Stimulated activated CD4-positive, alpha-beta T cell treated with anti-CD3 and anti-CD28 coated beads, Interleukin-4, amount 100 ng/mL, for 4 hours (primary cell): ENCODE data around the gene NME3.

Experiments
- DNase-seq, 2 experiments: peaks; one replicate each; pipeline ENCODE4 v3.0.0-alpha.2; 2020

NME3 gene

GRCh38 chr16:1793578-1794220 is 22.4 kb upstream of the NME3 start, which contains the start of gene IGFALS:
TSS of gene IGFALS (minus strand) at chr16:1793705. CDS start at chr16:1793652, 53 bp downstream.
- no peak for DNase-seq

DNA sequence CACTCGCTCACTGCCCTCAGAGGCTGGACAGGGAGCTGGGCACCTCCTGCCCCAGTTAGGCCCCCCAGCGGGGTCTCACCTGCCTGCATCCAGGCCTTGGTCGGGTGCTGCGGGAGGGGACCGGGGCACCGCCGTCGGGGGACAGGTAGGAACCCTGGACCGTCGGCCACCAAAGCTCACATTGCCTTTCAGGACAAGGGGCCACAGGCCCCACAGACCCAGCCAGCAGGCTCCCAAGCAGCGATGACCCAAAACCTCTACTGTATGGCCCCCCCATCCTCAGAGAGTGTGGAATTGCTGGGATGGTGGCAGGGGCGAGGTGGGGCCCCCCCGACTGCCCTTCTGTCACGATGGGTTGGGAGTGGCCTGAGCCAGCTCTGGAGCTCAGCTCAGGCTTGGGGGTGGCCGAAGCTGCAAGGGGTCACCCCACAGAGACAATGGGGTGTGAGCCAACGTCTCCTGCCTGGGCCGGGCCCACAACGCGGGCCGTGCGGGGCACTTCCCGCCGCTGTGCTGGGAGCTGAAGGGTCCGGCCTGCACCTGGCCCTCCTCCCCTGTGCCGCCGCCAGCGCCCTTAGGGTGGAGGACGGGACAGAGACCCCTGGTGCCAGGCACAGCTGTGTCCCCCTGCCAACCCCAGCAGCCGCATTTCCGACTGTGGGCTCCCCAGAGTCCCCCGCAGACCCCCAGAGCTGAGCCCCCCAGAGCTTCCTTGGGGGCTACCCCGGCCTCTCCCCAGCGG is 21.7 kb upstream of the NME3 start:
- no peak for DNase-seq

DNA sequence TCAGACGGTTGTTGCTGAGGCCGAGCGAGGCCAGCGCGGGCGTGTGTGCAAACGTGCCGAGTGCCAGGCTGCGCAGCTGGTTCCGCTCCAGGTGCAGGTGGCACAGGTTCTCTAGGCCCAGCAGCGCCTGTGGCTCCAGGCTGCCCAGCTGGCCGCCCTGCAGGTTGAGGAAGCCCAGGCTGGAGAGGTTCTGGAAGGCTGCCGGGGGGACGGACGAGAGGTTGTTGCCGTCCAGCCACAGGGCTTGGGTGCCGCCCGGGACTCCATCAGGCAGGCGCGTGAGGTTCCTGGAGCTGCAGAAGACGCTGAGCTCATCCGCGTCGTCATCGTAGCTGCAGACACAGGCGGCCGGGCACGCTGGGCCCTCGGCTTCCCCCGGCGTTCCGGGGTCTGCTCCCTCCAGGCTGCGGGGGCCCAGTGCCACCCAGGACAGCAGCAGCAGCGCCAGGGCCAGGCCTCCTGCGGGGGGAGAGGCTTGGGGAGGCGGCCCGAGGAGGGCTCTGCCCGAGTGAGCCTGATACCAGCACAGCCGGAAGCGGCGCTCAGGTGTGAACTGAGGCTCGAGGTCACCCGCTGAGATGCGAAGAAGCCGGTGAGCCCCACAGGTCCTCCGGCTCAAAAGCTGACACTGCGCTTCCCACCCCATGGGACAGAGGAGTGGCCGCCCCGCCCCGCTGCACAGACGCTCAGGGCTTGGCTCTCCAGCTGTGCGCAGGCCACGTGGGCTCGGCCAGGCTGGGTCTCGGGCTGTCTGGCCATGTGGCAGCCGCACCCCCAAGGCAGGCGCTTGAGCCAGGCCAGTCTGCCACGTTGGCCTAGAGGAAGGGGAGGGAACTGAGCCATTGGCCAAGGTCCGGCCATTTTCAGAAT is 20.8 kb upstream of the NME3 start:
- DNase-seq, result no peak

- DNase-seq, result no peak
Measured at GRCh38 chr16:1791256-1791942, 20.1 kb upstream of the NME3 start.

DNA sequence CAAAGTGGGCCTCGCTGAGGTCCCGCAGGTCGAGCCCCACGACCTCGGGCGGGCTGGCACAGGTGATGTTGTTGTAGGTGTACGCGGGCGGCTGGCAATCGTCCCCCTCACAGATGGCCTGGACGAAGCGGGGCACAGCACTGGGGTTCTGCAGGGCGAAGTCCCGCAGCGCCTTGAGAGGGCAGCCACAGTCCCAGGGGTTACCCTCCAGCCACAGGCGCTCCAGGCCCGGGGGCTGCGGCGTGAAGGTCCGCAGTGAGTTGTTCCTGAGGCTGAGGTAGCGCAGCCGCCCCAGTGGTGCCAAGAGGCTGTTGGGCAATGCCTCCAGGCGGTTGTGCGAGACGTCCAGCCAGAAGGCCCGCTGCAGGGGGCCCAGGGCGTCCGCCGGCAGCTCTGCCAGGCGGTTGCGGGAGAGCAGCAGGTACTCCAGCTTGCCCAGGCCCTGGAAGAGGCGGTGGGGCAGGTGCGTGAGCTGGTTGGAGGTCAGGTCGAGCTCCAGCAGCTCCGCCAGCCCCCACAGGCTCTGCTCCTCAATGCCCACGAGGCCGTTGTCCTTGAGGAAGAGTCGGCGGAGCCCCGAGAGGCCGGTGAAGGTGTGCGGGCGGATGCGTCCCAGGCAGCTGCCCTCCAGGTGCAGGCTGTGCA is 19.4 kb upstream of the NME3 start:
- no peak for DNase-seq

GRCh38 chr16:1790261-1790610 is 18.9 kb upstream of the NME3 start:
- DNase-seq, result no peak

GRCh38 chr16:1789643-1790045 is 18.3 kb upstream of the NME3 start:
- DNase-seq, result no peak

GRCh38 chr16:1788708-1789100 is 17.4 kb upstream of the NME3 start:
- DNase-seq, result no peak

DNA sequence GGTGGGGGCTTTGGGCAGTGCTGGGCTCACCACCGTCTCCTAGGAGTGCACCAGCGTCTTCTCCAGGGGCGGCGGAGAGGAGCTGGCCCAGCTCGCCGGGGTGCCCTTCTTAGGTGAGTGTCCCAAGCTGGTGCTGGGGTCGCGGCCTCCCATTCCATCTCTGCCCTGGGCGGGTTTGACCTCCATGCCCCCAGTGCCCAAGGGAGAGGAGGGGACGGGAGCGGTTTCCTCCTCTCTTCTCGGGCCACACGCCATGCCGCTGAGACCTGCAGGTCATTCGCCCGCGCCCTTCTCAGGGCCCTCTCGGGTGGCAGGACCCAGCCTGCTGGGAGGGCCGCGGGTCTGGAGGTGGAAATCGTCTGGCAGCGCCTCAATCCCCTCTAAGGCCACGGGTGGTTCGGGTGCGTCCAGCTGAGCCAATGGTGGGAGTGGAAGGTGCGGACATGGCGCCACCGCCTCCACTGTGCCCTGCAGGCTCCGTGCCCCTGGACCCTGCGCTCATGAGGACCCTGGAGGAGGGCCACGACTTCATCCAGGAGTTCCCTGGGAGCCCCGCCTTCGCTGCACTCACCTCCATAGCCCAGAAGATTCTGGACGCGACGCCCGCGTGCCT is 16.9 kb upstream of the NME3 start:
- no peak for DNase-seq

DNA sequence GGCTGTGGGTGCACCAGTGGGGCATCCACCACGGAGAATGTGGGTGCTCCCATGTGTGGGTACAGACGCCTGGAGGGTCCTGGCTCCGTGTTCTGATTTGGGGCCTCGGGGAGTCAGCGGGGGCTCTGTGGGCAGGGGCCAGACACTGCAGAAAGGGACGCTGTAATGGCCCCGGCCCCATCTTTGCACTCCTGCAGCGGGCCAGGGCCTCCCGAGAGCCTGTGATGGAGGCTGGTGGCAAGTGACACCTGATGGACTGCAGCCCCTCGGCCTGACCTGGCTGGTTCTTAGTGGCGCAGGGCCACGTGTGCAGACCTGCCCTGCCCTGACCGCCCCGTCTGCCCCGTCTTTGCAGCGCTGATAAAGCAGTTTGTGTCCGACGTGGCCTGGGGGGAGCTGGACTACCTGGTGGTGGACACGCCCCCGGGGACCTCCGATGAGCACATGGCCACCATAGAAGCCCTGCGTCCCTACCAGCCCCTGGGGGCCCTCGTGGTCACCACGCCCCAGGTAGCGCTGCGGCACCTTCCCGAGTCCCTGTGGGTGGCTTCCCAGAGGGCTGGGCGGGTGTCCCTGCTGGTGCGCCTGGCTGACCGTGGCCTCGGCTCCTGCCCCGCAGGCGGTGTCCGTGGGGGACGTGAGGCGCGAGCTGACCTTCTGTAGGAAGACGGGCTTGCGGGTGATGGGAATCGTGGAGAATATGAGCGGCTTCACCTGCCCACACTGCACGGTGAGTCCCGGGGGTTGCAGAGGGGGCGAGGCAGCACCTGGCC is 16.2 kb upstream of the NME3 start:
- no peak for DNase-seq

- no peak for DNase-seq
Measured at GRCh38 chr16:1787056-1787321, 15.6 kb upstream of the NME3 start.

- DNase-seq, result no peak
Measured at GRCh38 chr16:1786242-1787055, 15.1 kb upstream of the NME3 start.

GRCh38 chr16:1785846-1786170 is 14.5 kb upstream of the NME3 start:
- DNase-seq, result no peak

GRCh38 chr16:1784977-1785845 is 13.9 kb upstream of the NME3 start:
- DNase-seq, result no peak

- peak; percentile 95 for DNase-seq
Measured at GRCh38 chr16:1782408-1783264, 11.3 kb upstream of the NME3 start, which contains the start of the genes NUBP2 and SPSB3. TSS of gene NUBP2 (plus strand) at chr16:1782960. CDS start at chr16:1783021, 61 bp downstream. TSS of gene SPSB3 (minus strand) at chr16:1782571. CDS start at chr16:1781483, 1,088 bp downstream.

- no peak for DNase-seq
Measured at GRCh38 chr16:1781758-1782407, 10.5 kb upstream of the NME3 start.

DNA sequence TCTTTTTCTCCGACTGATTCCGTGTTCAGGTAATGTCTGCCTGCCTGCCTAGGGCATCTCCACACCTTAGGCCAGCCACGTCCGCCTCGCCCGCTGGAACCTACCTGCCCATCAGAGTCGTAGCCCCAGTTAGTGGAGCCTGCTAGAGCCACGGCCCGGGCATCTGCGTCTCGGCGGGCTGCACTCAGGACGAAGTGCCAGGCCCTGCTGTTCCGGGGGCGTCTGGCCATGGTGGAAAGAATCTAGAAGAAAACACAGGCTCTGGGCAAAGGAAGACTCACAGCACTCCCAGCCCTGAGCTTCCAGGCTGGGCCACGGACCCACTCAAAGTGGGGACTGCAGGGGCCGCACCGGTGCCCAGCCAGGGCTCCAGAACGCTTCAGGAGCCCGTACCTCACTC is 9.9 kb upstream of the NME3 start:
- no peak for DNase-seq

DNA sequence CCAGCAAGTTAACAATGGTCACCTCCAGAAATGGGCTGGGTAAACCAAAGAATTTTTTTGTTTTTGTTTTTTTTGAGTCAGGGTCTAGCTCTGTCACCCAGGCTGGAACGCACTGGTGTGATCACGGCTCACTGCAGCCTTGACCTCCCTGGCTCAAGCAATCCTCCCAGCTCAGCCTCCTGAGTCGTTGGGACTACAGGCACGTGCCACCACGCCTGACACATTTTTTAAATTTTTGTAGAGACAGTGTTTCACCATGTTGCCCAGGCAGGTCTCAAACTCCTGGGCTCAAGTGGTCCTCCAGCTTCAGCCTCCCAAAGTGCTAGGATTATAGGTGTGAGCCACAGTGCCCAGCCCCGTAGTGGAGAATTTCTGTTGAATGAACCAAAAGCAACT is 9.3 kb upstream of the NME3 start:
- DNase-seq, result no peak
